GM11168 (cell line): ENCODE measurements around the gene CATSPERD.
"Not testable (repeated sequence)": the region's sequence is repeated elsewhere in the genome, so short reads cannot be mapped to it uniquely, and the experiment has no call there.

ENCODE experiments used
- in situ Hi-C: fragments of 300-500 bp; cut with MboI; formaldehyde crosslinking; loops from one replicate; pipeline ENCODE4 v1.12.0; 2022; ENCODE audit warnings: low sequenced_read_pairs; ENCODE audit not compliant: unreplicated experiment

The CATSPERD gene

DNA sequence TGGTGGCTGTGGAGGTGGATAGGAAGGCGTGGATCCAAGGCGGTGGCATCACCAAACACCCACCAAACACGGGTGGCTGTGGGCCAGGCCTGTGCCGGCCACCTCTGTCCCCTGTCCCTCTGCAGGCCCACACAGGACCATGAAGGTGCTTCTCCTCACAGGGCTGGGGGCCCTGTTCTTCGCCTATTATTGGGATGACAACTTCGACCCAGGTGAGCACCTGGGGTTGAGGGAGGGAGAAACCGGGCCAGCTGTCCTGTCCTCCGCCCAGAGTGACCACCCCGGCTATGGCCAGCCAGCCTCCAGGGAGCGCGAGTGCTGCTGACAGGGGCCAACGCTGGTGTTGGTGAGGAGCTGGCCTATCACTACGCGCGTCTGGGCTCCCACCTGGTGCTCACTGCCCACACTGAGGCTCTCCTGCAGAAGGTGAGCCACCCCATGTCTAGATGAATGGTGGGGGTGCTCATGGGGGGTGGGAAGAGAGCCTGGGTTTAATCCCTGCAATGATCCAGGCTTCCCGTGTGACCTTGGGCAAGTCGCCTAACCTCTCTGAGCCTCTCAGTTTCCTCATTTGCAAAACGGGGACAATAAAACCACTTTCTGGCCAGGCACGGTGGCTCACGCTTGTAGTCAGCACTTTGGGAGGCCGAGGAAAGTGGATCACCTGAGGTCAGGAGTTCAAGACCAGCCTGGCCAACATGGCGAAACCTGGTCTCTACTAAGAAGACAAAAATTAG is 35.6 kb upstream of the CATSPERD start:
- in situ Hi-C loops = no loop called here

GRCh38 chr19:5686326-5686646 is 34.2 kb upstream of the CATSPERD start:
- in situ Hi-C loops = no loop called here

DNA sequence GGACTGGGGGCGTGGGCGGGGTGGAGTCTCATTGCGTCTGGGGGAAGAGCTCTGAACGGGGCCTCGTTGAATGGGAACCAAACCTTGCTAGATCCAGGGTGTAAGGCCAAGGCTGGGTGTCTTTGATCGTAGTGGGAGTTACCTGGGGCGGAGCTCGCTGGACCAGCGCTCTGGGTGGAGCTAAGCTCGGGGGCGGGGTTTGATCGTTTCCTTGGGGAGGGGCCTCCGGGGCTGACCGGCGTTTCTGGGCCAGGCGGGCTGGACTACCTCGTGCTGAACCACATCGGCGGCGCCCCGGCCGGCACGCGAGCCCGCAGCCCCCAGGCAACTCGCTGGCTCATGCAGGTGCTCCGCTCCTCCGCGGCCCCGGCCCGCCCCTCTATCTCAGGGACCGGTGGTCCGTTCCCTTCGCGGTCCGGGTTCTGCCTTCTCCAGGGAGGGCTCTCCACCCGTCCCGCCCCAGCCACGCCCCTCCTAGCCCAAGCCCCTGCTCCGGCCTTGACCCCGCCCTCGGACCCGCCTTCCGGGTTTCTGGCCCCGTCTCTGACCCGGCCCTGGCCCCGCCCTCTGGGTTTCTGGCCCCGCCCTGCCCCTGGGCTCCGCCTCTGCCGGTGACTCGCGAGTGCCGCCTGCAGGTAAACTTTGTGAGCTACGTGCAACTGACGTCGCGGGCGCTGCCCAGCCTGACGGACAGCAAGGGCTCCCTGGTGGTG is 33.6 kb upstream of the CATSPERD start:
- in situ Hi-C loops = no loop called here

DNA sequence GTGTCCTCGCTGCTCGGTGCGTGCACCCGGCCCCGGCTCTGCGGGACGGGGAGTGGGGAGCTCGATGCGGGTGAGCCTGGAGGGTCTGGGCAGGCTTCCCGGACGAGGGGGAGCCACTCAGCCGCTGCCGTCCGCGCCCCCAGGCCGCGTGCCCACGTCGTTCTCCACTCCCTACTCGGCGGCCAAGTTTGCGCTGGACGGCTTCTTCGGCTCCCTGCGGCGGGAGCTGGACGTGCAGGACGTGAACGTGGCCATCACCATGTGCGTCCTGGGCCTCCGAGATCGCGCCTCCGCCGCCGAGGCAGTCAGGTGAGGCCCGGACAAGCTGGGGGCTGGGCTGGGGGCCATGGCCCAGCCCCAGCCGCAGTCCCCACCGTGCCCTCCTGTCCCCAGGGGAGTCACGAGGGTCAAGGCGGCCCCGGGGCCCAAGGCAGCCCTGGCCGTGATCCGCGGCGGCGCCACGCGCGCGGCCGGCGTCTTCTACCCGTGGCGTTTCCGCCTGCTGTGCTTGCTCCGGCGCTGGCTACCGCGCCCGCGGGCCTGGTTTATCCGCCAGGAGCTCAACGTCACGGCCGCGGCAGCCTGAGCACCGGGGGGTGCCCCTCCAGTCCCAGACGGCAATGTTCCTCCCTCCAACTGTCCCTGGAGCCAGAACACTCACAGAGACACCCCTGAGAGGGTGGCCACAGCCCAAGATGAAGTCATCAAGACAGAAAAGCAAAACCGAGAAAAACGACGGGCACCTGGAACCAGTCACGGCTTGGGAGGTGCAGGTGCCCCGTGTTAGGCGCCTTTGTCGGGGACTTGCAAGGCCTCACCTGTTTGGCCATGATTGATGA is 32.9 kb upstream of the CATSPERD start:
- in situ Hi-C loops = no loop called here

- in situ Hi-C loops = not testable (repeated sequence)
These were observed 32.1 kb upstream of the CATSPERD start for GRCh38 chr19:5688262-5688881.

- in situ Hi-C loops = no loop called here
These were observed 30.1 kb upstream of the CATSPERD start, which contains the start of gene RPL36 for GRCh38 chr19:5690125-5690954. Gene RPL36, plus strand, starts transcription at chr19:5690295. Its CDS starts 213 bp downstream, at chr19:5690508.

- in situ Hi-C loops = no loop called here
These were observed 29.2 kb upstream of the CATSPERD start for GRCh38 chr19:5690955-5691821.

DNA sequence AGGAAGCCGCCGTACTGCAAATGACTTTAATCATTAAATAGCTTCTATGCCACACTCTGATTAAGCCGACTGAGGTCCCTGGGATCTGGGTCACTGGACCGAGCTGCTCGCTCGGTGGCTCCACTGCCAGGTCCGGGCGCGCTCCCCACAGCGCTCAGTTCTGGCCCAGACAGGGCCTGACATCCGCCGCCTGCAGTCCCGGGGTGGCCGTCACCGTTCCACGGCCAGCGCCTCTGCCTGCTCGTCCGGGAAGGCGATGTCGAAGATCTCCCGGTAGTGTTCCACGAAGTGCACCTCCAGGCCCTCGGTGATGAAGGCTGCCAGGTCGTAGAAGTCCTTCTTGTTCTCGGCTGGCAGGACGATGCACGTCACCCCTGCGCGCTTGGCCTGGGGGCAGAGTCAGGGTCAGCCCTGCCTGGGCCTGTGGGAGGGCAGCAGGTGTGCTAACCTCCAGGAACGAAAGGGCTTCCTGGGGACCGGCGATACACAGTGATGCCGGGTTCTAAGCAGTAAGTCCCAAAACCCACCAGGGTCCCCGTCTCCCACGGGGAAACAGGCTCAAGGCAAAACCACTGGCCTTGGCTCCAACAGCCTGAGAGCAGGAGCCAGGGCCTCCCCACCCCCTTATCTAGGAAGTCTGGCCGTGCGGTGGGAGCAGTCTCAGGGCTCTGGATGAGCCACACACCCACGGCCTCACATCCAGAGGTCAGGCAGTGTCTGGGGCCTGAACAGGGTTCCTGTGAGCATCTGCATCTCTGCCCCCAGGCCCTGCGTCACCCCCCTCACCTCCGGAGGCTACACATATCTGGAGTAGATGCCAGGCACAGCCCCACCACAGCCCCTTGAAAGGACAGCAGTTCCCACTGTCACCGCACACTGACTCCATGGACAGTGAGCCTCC is 28.4 kb upstream of the CATSPERD start:
- in situ Hi-C loops = no loop called here

DNA sequence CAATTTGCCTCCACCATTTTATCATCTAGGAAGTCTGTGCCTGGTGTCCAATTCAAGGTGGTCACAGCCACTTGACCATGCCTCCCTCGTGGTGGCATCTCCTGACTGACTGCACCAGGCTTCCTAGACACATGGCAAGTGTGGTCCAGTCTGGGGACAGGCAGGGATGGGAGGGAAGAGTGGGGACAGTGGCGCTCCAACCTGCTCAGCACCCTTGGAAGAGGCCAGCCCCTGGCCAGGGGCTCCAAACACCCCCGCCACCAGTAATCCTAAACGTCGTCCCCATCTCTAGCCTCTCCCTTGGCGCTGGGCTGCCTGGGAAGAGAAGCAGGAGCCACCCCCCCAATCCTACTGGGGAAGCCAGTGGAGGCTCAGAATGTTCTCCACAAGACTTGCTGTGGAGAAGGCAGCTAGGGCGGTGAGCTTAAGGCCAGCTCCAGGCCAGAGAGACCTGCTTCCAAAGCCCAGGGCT is 27.7 kb upstream of the CATSPERD start:
- in situ Hi-C loops = no loop called here

GRCh38 chr19:5693195-5694166 is 27.0 kb upstream of the CATSPERD start:
- in situ Hi-C loops = no loop called here

GRCh38 chr19:5694167-5694955 is 26.1 kb upstream of the CATSPERD start:
- in situ Hi-C loops = no loop called here

- in situ Hi-C loops = no loop called here
These were observed 25.3 kb upstream of the CATSPERD start for GRCh38 chr19:5694956-5695648.

DNA sequence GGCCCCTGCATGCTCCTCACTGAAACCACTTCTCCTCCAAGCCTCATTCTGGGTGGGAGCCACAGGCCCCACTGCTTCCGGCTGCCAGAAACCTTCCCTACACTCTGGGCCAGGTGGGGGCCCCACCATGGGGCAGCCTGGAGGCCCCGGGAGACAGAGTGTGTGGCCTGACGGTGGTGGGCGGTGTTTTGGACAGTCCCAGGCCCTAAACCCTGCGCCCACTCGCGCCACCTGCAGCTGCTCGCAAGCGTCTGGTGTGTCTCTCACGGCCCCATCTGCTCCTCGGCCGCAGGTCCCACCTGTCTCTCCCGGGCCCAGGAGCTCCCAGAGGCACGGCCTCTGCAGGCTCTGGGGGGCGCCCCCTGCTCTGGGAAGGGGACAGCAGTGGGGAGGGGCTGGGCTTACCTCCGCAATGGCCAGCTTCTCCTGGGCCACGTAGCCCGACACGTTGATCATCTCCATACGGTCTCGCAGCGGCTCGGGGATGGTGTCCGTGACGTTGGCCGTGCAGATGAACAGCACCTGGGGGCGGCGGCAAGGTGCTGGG is 24.7 kb upstream of the CATSPERD start:
- in situ Hi-C loops = no loop called here

- in situ Hi-C loops = no loop called here
These were observed 24.0 kb upstream of the CATSPERD start for GRCh38 chr19:5696196-5697021.
